Occipital lobe (tissue), 3 donors: ENCODE results near the gene CDX4. TPM values are rescaled to one million over a fixed set of nuclear protein-coding genes. Genes with fewer than 3 reads are reported as not detected.
"Not testable (repeated sequence)": the region's sequence is repeated elsewhere in the genome, so short reads cannot be mapped to it uniquely, and the experiment has no call there.

ENCODE experiments used
- DNase-seq: peaks from one replicate; lab custom pipeline; 2025; lab: John Stamatoyannopoulos, UW
- small RNA-seq: library from RNA; depleted of rRNA; stranded (forward); fragments of <200 nt; gene quantifications from one replicate; pipeline ENCODE3, GENCODE V24; 2014
- total RNA-seq: library from RNA; depleted of rRNA; stranded (reverse); fragments of >200 nt; gene quantifications from one replicate; pipeline ENCODE4 v1.2.3, GENCODE V29; 2014

Gene CDX4
- total RNA-seq, result not detected

DNA sequence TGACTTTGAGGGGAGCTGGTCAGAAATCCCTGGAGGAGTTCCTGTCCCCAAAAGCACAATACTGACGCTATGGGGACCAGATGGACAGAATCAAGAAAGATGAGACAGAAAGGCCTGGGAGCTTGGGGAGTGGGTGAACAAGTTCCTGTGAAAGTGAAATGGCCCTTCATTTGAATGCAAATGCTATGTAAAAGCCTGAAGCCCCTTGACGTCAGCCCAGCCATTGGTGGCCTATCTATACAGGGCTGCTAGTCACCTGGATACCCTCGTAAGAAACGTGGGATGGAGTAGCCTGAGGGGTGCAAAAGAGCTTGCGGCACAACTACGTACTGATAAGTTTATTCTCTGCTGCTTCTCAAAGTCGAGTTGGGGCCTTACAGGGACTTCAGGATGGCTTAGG lies at the start of gene CDX4:
CDX4 (plus strand) TSS at position 223 of the 400 bp plus-strand sequence. CDS start 201 bp downstream, outside the sequence.
- no peak for DNase-seq

GRCh38 chrX:73398185-73398914 lies 48.5 kb upstream of the CDX4 start:
- DNase-seq, result no peak

GRCh38 chrX:73400136-73400748 lies 46.6 kb upstream of the CDX4 start:
- no peak for DNase-seq

DNA sequence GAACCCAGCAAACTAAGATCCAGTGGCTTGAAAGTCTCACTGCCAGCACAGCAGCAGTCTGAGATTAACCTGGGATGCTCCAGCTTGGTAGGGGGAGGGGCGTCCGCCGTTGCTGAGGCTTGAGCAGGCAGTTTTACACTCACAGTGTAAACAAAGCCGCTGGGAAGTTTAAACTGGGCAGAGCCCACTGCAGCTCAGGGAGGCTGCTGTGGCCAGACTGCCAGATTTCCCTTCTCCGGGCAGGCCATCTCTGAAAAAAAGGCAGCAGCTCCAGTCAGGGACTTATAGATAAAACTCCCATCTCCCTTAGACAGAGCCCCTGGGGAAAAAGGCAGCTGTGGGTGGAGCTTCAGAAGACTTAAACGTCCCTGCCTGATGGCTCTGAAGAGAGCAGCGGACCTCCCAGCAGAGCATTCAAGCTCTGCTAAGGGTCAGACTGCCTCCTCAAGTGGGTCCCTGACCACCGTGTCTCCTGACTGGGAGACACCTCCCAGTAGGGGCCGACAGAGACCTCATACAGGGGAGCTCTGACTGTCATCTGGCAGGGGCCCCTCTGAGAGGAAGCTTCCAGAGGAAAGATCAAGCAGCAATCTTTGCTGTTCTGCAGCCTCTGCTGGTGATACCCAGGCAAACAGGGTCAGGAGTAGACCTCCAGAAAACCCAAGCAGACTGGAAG lies 45.1 kb upstream of the CDX4 start:
- no peak for DNase-seq

GRCh38 chrX:73412930-73413329 lies 33.9 kb upstream of the CDX4 start:
- no peak for DNase-seq

DNA sequence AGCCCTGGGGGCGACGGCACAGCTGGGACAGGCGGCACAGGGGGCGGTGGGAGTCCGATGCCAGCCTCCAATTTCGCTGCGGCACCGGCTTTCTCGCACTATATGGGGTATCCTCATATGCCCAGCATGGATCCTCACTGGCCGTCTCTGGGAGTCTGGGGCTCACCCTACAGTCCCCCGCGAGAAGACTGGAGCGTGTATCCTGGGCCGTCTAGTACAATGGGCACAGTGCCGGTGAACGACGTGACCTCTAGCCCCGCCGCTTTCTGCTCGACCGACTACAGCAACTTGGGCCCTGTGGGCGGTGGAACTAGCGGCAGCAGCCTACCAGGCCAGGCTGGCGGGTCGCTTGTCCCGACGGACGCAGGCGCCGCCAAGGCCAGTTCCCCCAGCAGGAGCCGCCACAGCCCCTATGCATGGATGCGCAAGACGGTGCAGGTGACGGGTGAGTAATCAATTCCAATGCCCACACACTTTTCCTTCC lies 500 bp downstream of the CDX4 start:
- no peak for DNase-seq

- no peak for DNase-seq
These were observed 1.5 kb downstream of the CDX4 start for GRCh38 chrX:73448379-73448778.

DNA sequence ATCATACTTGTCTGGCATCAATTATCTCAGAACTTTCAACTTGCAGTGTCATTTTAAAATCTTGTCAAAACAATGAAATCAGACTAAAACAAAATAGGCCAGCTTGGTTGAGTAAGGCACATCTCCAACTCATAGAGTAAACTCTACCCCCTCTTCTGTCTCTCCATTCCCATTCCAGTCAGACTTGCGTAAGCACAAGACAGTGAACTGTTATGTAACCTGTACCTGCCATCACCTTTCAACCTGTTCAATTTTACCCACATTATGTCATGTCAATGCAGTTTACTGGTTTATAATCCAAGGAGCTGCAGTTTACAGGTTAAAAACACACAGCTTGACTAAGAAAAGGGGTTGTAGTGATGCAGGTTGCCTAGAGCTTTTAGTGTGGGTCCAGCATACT lies 8.3 kb downstream of the CDX4 start:
- no peak for DNase-seq

DNA sequence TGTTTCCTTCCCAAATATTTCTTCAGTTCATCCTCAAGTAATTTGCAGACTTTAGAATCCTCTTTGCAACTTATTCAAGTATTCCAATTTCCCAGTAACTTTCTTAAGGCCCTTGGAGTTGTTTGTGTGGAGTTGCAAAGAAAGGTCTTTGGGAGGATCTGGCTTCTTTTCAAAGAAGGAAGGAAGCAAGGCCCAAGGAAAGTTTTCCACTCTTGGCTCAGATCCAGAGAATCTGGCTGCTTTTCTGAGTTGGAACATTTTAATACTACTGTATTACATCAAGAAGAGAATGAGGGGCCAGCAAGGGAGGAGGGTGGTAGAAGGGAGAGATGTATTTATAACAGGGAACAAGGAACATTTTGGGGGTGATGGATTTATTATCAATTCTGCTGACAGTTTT lies 10.5 kb downstream of the CDX4 start:
- no peak for DNase-seq

DNA sequence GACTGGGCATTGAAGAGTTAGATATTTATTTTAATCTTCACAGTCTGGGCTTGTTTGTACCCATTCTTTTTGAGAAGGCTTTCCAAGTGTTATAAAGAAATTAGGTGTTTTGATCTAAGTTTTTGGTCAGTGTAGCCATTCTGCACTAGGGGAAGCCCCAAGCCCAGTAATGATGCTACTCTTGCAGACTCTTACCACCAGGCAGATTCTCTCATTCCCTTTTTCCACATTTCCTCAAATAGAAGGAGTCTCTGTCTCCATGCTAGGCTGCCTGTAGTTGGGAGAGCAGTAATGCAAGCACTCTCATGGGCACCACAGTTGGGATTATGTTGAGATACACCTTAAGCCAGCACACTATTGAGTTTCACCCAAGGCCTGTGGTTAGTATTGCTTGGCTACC lies 21.5 kb downstream of the CDX4 start:
- DNase-seq, result no peak

DNA sequence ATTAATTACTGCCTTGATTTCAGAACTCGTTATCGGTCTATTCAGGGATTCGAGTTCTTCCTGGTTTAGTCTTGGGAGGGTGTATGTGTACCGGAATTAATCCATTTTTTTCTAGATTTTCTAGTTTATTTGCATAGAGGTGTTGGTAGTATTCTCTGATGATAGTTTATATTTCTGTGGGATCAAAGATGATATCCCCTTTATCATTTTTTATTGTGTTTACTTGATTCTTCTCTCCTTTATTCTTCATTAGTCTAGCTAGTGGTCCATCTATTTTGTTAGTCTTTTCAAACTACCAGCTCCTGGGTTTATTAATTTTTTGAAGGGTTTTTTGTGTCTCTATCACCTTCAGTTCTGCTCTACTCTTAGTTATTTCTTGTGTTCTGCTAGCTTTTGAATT lies 32.1 kb downstream of the CDX4 start:
- no peak for DNase-seq

DNA sequence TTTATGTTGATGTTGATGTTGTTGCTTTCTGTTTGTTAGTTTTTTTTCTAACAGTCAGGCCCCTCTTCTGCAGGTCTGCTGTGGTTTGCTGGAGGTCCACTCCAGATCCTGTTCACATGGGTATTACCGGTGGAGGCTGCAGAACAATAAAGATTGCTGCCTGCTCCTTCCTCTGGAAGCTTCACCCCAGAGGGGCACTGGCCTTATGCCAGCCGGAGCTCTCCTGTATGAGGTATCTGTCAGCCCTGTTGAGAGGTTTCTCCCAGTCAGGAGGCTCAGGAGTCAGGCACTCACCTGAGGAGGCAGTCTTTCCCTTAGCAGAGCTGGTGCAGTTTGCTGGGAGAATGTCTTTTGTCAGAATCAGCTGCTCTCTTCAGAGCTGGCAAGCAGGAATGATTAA lies 34.7 kb downstream of the CDX4 start:
- DNase-seq, result no peak

- DNase-seq, result no peak
These were observed 43.8 kb downstream of the CDX4 start for GRCh38 chrX:73490661-73491060.

DNA sequence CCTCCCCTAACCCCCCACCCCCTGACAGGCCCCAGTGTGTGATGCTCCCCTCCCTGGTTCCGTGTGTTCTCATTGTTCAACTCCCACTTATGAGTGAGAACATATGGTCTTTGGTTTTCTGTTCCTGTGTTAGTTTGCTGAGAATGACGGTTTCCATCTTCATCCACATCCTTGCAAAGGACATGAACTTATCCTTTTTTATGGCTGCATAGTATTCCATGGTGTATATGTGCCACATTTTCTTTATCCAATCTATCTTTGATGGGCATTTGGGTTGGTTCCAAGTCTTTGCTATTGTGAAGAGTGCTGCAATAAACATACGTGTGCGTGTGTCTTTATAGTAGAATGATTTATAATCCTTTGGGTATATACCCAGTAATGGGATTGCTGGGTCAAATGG lies 45.3 kb downstream of the CDX4 start:
- DNase-seq, result not testable (repeated sequence)

Small RNAs within 50 kb of the gene (small RNA-seq; reads per million reads assigned to genes)
- not detected for gene MORF4L1P6
- gene RNU6-1044P, result not detected

Other genes starting within 250 kb of the CDX4 start
- gene NAP1L2, start 232.2 kb upstream of the CDX4 start, total RNA-seq, result 33.4 TPM
- 20.9 TPM for gene CHIC1, start 116.1 kb downstream of the CDX4 start, total RNA-seq